Keratinocyte (primary cell): Measurements from ENCODE around the gene RAB1B. TPM values are rescaled to one million over a fixed set of nuclear protein-coding genes. Genes with fewer than 3 reads are reported as not detected.

Source experiments
- DNase-seq: peaks from one replicate; pipeline ENCODE4 v3.0.0-alpha.2; 2011; ENCODE audit warnings: low read depth, missing footprints, low spot score
- FAIRE-seq: peaks from 2 replicates; lab custom pipeline; 2011; peaks lifted over from hg19 to GRCh38; lab: Jason Lieb, UNC
- H2AFZ ChIP-seq: 2 replicates; pipeline ENCODE4 v1.6.0; 2012; ENCODE audit warnings: low read length, control low read depth, inconsistent platforms; ENCODE audit not compliant: control insufficient read depth
- H3K27ac ChIP-seq: 2 replicates; pipeline ENCODE4 v1.5.1; 2011; ENCODE audit warnings: low read length; ENCODE audit not compliant: control insufficient read depth, insufficient read depth
- H3K27me3 ChIP-seq: 3 replicates; pipeline ENCODE4 v1.6.0; 2011; ENCODE audit warnings: low read length; ENCODE audit not compliant: control insufficient read depth, insufficient read depth; ENCODE audit errors: extremely low read depth
- H3K36me3 ChIP-seq, 2 experiments: 2 replicates in 1 of 2; 3 replicates in 1 of 2; pipeline ENCODE4 v1.5.1; 2011; ENCODE audit warnings: low read length in 2 of 2, mild to moderate bottlenecking in 1 of 2; ENCODE audit not compliant: control insufficient read depth in 2 of 2, insufficient read depth in 2 of 2; ENCODE audit errors: extremely low read depth in 1 of 2
- H3K4me1 ChIP-seq: 3 replicates; pipeline ENCODE4 v1.5.1; 2011; ENCODE audit warnings: low read length; ENCODE audit not compliant: control insufficient read depth, insufficient read depth; ENCODE audit errors: extremely low read depth
- H3K4me2 ChIP-seq: 3 replicates; pipeline ENCODE4 v1.6.0; 2011; ENCODE audit warnings: low read depth, low read length; ENCODE audit not compliant: control insufficient read depth, insufficient read depth; ENCODE audit errors: extremely low read depth
- H3K4me3 ChIP-seq, 3 experiments: fragments of 200-600 bp in 1 of 3; sonication (generic) in 1 of 3; 2 replicates in 2 of 3; 3 replicates in 1 of 3; pipeline ENCODE4 v1.5.1; 2011 to 2016; ENCODE audit warnings: low read length in 3 of 3, mild to moderate bottlenecking in 3 of 3, control low read depth in 2 of 3, inconsistent platforms in 1 of 3, low read depth in 1 of 3, mixed read lengths in 1 of 3, mixed run types in 1 of 3, moderate library complexity in 1 of 3; ENCODE audit not compliant: control insufficient read depth in 2 of 3, insufficient read depth in 2 of 3; ENCODE audit errors: extremely low read depth in 1 of 3
- H3K79me2 ChIP-seq: 2 replicates; pipeline ENCODE4 v1.6.0; 2012; ENCODE audit warnings: low read length; ENCODE audit not compliant: control insufficient read depth, insufficient read depth
- H3K9ac ChIP-seq: 3 replicates; pipeline ENCODE4 v1.6.0; 2011; ENCODE audit warnings: low read length; ENCODE audit not compliant: control insufficient read depth, insufficient read depth; ENCODE audit errors: extremely low read depth
- H3K9me1 ChIP-seq: 3 replicates; pipeline ENCODE4 v1.6.0; 2011; ENCODE audit warnings: low read length; ENCODE audit not compliant: control insufficient read depth, insufficient read depth; ENCODE audit errors: extremely low read depth
- H3K9me3 ChIP-seq: 2 replicates; pipeline ENCODE4 v1.5.1; 2012; ENCODE audit warnings: low read depth, low read length; ENCODE audit not compliant: control insufficient read depth
- H4K20me1 ChIP-seq: 3 replicates; pipeline ENCODE4 v1.6.0; 2011; ENCODE audit warnings: low read length; ENCODE audit not compliant: control insufficient read depth, insufficient read depth; ENCODE audit errors: extremely low read depth
- CTCF ChIP-seq, 3 experiments: IDR thresholded peaks in 1 of 3; conservative IDR thresholded peaks in 1 of 3; optimal IDR thresholded peaks in 1 of 3; 2 replicates in 2 of 3; 3 replicates in 1 of 3; pipeline versions ENCODE3 to v1.5.1; 2011; ENCODE audit warnings: low read length in 3 of 3, mild to moderate bottlenecking in 3 of 3, moderate library complexity in 2 of 3, control low read depth in 1 of 3, inconsistent platforms in 1 of 3; ENCODE audit not compliant: insufficient read depth in 2 of 3; ENCODE audit errors: extremely low read depth in 1 of 3
- EZH2 ChIP-seq: IDR thresholded peaks from one replicate; pipeline ENCODE4 v1.6.1; 2012; ENCODE audit warnings: inconsistent platforms, mild to moderate bottlenecking, low read length, moderate library complexity
- dilution Hi-C: fragments of 300-500 bp; cut with MboI; formaldehyde crosslinking; loops from one replicate; pipeline ENCODE4 v1.7.0; 2020; ENCODE audit warnings: low sequenced_read_pairs; ENCODE audit not compliant: extremely low pct_ligation_motif_present
- polyA plus RNA-seq, 5 experiments: library from polyadenylated mRNA; depleted of rRNA in 3 of 5; stranded (reverse) in 3 of 5; stranded (forward) in 1 of 5; unstranded in 1 of 5; fragments of >200 nt; gene quantifications; 1 replicate in 1 of 5; 2 replicates in 3 of 5; 3 replicates in 1 of 5; pipeline versions ENCODE4 v1.2.1 to v1.2.3, GENCODE V29; 2011 to 2012; ENCODE audit warnings: missing spikeins in 2 of 5, low read depth in 1 of 5, low replicate concordance in 1 of 5

Gene RAB1B
- polyA plus RNA-seq, 1 donor (not counting 4 experiments of a cell fraction or from before 2014, with no cell fraction given): 133 TPM

GRCh38 chr11:66268952-66269905 lies 790 bp downstream of the RAB1B start:
- Histone ChIP-seq H3K36me3 (peaks cover 31 to 48% of the 10 kb centered on the region in 2 experiments), H2AFZ (peak overlapping the region; percentile 23)

GRCh38 chr11:66271816-66272215 lies 3.4 kb downstream of the RAB1B start:
- dilution Hi-C loops: no loop called here
- no peak for FAIRE-seq
- no peaks in the 10 kb centered on the region for H3K9me3 ChIP-seq

More at GRCh38 chr11:66268952-66269905, 790 bp downstream of the RAB1B start:
- Histone ChIP-seq H3K4me3 (peak overlapping the region; percentile 85 to 93 (median 91)), H3K79me2 (peaks cover 32% of the 10 kb centered on the region), H4K20me1 (peaks cover 10% of the 10 kb centered on the region), H3K4me1 (peaks cover 9% of the 10 kb centered on the region), H3K9ac (peak overlapping the region; percentile 88), H3K27me3 (no peaks in the 10 kb centered on the region), H3K4me2 (peak overlapping the region; percentile 95), H3K9me3 (no peaks in the 10 kb centered on the region), H3K27ac (peak overlapping the region; percentile 87), H3K9me1 (no peaks in the 10 kb centered on the region)
- TF ChIP-seq EZH2: no peak
- peak in 2 of 3 experiments; percentile 13 to 28 for TF ChIP-seq CTCF (optimal IDR thresholded peaks at IDR 0.05 in 1 of 3, IDR thresholded peaks at IDR 0.05 in 1 of 3, conservative IDR thresholded peaks at IDR 0.05 in 1 of 3; ENCODE audit: extremely low read depth in 1 of 3, insufficient read depth in 2 of 3, low read length in 3 of 3)
- dilution Hi-C loops: no loop called here
- FAIRE-seq: no peak
- DNase-seq: no peak

More at GRCh38 chr11:66271816-66272215, 3.4 kb downstream of the RAB1B start:
- TF ChIP-seq CTCF (optimal IDR thresholded peaks at IDR 0.05 in 1 of 3, IDR thresholded peaks at IDR 0.05 in 1 of 3, conservative IDR thresholded peaks at IDR 0.05 in 1 of 3; ENCODE audit: extremely low read depth in 1 of 3, insufficient read depth in 2 of 3, low read length in 3 of 3) (no peak), EZH2 (no peak)
- Histone ChIP-seq H3K4me2 (no peak overlapping the region), H3K4me1 (peaks cover 9% of the 10 kb centered on the region), H3K9ac (no peak overlapping the region), H3K27ac (no peak overlapping the region), H3K9me1 (no peaks in the 10 kb centered on the region), H4K20me1 (peaks cover 9% of the 10 kb centered on the region), H3K27me3 (no peaks in the 10 kb centered on the region), H3K79me2 (peaks cover 32% of the 10 kb centered on the region), H3K4me3 (no peak overlapping the region), H2AFZ (no peak overlapping the region), H3K36me3 (peaks cover 30 to 40% of the 10 kb centered on the region in 2 experiments)
- no peak for DNase-seq
